Left ventricle myocardium superior (tissue), 1 donor: Measurements from ENCODE around the gene BOLA3. TPM values are rescaled to one million over a fixed set of nuclear protein-coding genes. Genes with fewer than 3 reads are reported as not detected.
"Not testable (repeated sequence)": the region's sequence is repeated elsewhere in the genome, so short reads cannot be mapped to it uniquely, and the experiment has no call there.

Experiments
- ATAC-seq: fragments of 200-7000 bp; cut with Tn5 transposase; one replicate; pipeline ENCODE4 v1.9.1; 2020; ENCODE audit warnings: mild to moderate bottlenecking, moderate library complexity
- DNase-seq: peaks from one replicate; pipeline ENCODE4 v3.0.0-alpha.2; 2020
- intact Hi-C: fragments of 100-400 bp; cut with micrococcal nuclease; formaldehyde crosslinking; loops from one replicate; pipeline ENCODE4 v1.11.0; 2022
- total RNA-seq: library from RNA; stranded (reverse); fragmentation: NEBNext Ultra II Directional; extraction: Animal tissue kit (Norgen Biotek cat#: 25700); gene quantifications from one replicate; pipeline ENCODE4 v1.2.1, GENCODE V29; 2021
- donor health status: DM: no; HTN: yes; CAD: no; lungs with severe emphysema.

The BOLA3 gene
- total RNA-seq, 1 donor from 2014 or later: 89.9 TPM

GRCh38 chr2:74088676-74089075 is 59.0 kb downstream of the BOLA3 start:
- ATAC-seq, DNase-seq, intact Hi-C loops: not testable (repeated sequence)

GRCh38 chr2:74087696-74088095 is 60.0 kb downstream of the BOLA3 start:
- intact Hi-C loops: no loop called here
- ATAC-seq (no peak), DNase-seq (no peak)

DNA sequence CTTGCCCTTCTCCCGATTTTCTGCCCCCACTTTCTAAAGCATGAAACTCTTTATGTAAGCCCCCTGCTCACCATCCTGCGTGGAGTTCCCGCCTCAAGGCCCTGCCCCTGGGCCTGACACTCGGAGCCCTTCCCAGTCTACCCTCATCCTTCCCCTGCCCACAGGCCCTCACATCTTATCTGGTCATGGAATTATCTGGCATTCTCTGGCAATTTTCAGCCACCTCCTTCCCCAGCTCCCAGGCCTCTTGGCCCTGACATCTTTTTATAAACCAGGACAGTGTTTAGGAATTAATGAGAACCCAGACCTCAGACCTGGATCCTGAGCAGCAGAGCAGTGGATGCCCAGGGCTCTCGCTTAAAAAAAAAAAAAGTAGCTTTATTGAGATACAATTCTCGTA is 61.7 kb downstream of the BOLA3 start:
- ATAC-seq (no peak), DNase-seq (no peak)
- intact Hi-C loops: no loop called here

Other genes starting within 250 kb of the BOLA3 start
- gene DGUOK, start 221.0 kb downstream of the BOLA3 start, total RNA-seq: 18.1 TPM
- gene TET3, start 163.0 kb downstream of the BOLA3 start, total RNA-seq: 3.3 TPM
- 55.6 TPM for gene MOB1A, start 31.0 kb upstream of the BOLA3 start, total RNA-seq
- gene MTHFD2, start 50.7 kb upstream of the BOLA3 start, total RNA-seq: 20.0 TPM
- 2.2 TPM for gene SLC4A5, start 195.5 kb upstream of the BOLA3 start, total RNA-seq
- 177 TPM for gene DCTN1, start 232.4 kb upstream of the BOLA3 start, total RNA-seq